RWPE2 (cell line): ENCODE results near the gene CBX4.
A peak's percentile ranks its signal among the peaks of the same experiment; 100 is the strongest.

Experiments
- ATAC-seq: fragments of 200-7000 bp; cut with Tn5 transposase; 3 replicates; pipeline ENCODE4 v1.9.1; 2021; ENCODE audit warnings: low read depth
- DNase-seq: peaks from one replicate; pipeline ENCODE4 v3.0.0-alpha.2; 2020; ENCODE audit warnings: low spot score
- H3K27ac ChIP-seq: fragments of 450-650 bp; 2 replicates; pipeline ENCODE4 v1.5.1; 2017; ENCODE audit warnings: mild to moderate bottlenecking; ENCODE audit not compliant: poor library complexity, severe bottlenecking
- H3K27me3 ChIP-seq: fragments of 250-450 bp; sonication (Bioruptor Pico); 2 replicates; pipeline ENCODE4 v1.5.1; 2021; ENCODE audit warnings: mild to moderate bottlenecking, moderate library complexity; ENCODE audit not compliant: insufficient read depth, poor library complexity, severe bottlenecking
- H3K36me3 ChIP-seq: fragments of 250-450 bp; sonication (Bioruptor Pico); 2 replicates; pipeline ENCODE4 v1.5.1; 2020; ENCODE audit warnings: low read depth, mild to moderate bottlenecking, moderate library complexity
- H3K4me1 ChIP-seq: fragments of 250-450 bp; sonication (Bioruptor Pico); 2 replicates; pipeline ENCODE4 v1.5.1; 2021; ENCODE audit warnings: mild to moderate bottlenecking, moderate library complexity; ENCODE audit not compliant: insufficient read depth, poor library complexity, severe bottlenecking
- H3K4me3 ChIP-seq: fragments of 250-450 bp; sonication (Bioruptor Pico); 2 replicates; pipeline ENCODE4 v1.5.1; 2021; ENCODE audit warnings: mild to moderate bottlenecking, moderate library complexity; ENCODE audit not compliant: severe bottlenecking
- H3K9me3 ChIP-seq: fragments of 250-450 bp; sonication (Bioruptor Pico); 2 replicates; pipeline ENCODE4 v1.5.1; 2021; ENCODE audit warnings: mild to moderate bottlenecking, moderate library complexity; ENCODE audit not compliant: severe bottlenecking
- CTCF ChIP-seq: fragments of 450-650 bp; IDR thresholded peaks from one replicate; pipeline ENCODE4 v1.5.1; 2017; ENCODE audit warnings: mild to moderate bottlenecking, moderate library complexity; ENCODE audit not compliant: poor library complexity, severe bottlenecking

The CBX4 gene

GRCh38 chr17:79838522-79839274, 542 bp downstream of the CBX4 start:
- peaks cover 13% of the 10 kb centered on the region for H3K4me1 ChIP-seq
- peaks cover 41% of the 10 kb centered on the region for H3K36me3 ChIP-seq
- peak overlapping the region; percentile 56 for H3K4me3 ChIP-seq
- no peak for TF ChIP-seq CTCF
- DNase-seq = no peak
- H3K27ac ChIP-seq = peak overlapping the region; percentile 77
- no peaks in the 10 kb centered on the region for H3K9me3 ChIP-seq
- peaks cover 40% of the 10 kb centered on the region for H3K27me3 ChIP-seq
- peak; percentile 4; the same call in 1 of the 3 replicates for ATAC-seq

GRCh38 chr17:79837888-79838521, 1.2 kb downstream of the CBX4 start:
- peaks cover 33% of the 10 kb centered on the region for H3K27me3 ChIP-seq
- no peaks in the 10 kb centered on the region for H3K9me3 ChIP-seq
- peak overlapping the region; percentile 77 for H3K27ac ChIP-seq
- TF ChIP-seq CTCF = no peak
- H3K36me3 ChIP-seq = peaks cover 48% of the 10 kb centered on the region
- DNase-seq = no peak
- peaks cover 12% of the 10 kb centered on the region for H3K4me1 ChIP-seq
- no peak for ATAC-seq
- peak overlapping the region; percentile 56 for H3K4me3 ChIP-seq

GRCh38 chr17:79836972-79837887, 2.0 kb downstream of the CBX4 start:
- H3K4me1 ChIP-seq = peaks cover 7% of the 10 kb centered on the region
- peaks cover 25% of the 10 kb centered on the region for H3K27me3 ChIP-seq
- peak; percentile 19 for TF ChIP-seq CTCF
- peaks cover 50% of the 10 kb centered on the region for H3K36me3 ChIP-seq
- peak overlapping the region; percentile 77 for H3K27ac ChIP-seq
- H3K4me3 ChIP-seq = peak overlapping the region; percentile 56
- DNase-seq = peak; percentile 95
- no peaks in the 10 kb centered on the region for H3K9me3 ChIP-seq
- ATAC-seq = peak; percentile 66

- H3K27me3 ChIP-seq = peaks cover 18% of the 10 kb centered on the region
- H3K27ac ChIP-seq = peak overlapping the region; percentile 77
These were observed 2.7 kb downstream of the CBX4 start for GRCh38 chr17:79836510-79836971.

More at GRCh38 chr17:79836510-79836971, 2.7 kb downstream of the CBX4 start:
- peak overlapping the region; percentile 56 for H3K4me3 ChIP-seq
- ATAC-seq = no peak
- TF ChIP-seq CTCF = no peak
- no peaks in the 10 kb centered on the region for H3K9me3 ChIP-seq
- peaks cover 50% of the 10 kb centered on the region for H3K36me3 ChIP-seq
- DNase-seq = no peak
- H3K4me1 ChIP-seq = peaks cover 7% of the 10 kb centered on the region
